ENCODE measurements around the gene FTSJ3.
"Not testable (repeated sequence)": the region's sequence is repeated elsewhere in the genome, so short reads cannot be mapped to it uniquely, and the experiment has no call there.

The FTSJ3 gene

GRCh38 chr17:63843910-63844677 lies 16.6 kb upstream of the FTSJ3 start:
- DNase-seq (ENCODE audit: low read depth in 2 of 2) = no peak

DNA sequence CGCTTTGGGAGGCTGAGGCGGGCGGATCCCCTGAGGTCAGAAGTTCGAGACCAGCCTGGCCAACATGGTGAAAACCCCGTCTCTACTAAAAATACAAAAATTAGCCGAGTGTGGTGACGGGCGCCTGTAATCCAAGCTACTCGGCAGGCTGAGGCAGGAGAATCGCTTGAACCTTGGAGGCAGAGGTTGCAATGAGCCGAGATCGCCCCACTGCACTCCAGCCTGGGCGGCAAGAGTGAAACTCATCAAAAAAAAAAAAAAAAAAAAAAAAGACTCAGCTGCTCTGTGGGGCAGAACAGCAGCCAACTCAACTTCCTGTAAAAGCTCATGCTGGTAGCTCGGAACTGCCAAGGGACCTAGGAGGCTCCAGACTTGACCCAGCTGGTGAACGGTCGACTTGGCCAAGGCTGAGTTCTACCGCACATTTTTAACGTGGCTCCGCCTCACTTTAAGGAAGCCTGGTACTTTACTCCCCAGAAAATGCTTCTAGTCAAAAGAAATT lies 16.0 kb upstream of the FTSJ3 start:
- DNase-seq (ENCODE audit: low read depth in 2 of 2) = not testable (repeated sequence)

- peak; percentile 98 to 99 for DNase-seq (ENCODE audit: low read depth in 2 of 2)
Measured at GRCh38 chr17:63842540-63843386, 15.3 kb upstream of the FTSJ3 start, which contains the start of gene SMARCD2. TSS of gene SMARCD2 (minus strand) at chr17:63842685. CDS start at chr17:63842674, 11 bp downstream.

GRCh38 chr17:63842173-63842539 lies 14.7 kb upstream of the FTSJ3 start:
- DNase-seq (ENCODE audit: low read depth in 2 of 2) = no peak

- DNase-seq (ENCODE audit: low read depth in 2 of 2) = no peak
Measured at GRCh38 chr17:63841350-63842172, 14.1 kb upstream of the FTSJ3 start.

- no peak for DNase-seq (ENCODE audit: low read depth in 2 of 2)
Measured at GRCh38 chr17:63840591-63841349, 13.3 kb upstream of the FTSJ3 start.

GRCh38 chr17:63838631-63839171 lies 11.2 kb upstream of the FTSJ3 start:
- no peak for DNase-seq (ENCODE audit: low read depth in 2 of 2)

DNA sequence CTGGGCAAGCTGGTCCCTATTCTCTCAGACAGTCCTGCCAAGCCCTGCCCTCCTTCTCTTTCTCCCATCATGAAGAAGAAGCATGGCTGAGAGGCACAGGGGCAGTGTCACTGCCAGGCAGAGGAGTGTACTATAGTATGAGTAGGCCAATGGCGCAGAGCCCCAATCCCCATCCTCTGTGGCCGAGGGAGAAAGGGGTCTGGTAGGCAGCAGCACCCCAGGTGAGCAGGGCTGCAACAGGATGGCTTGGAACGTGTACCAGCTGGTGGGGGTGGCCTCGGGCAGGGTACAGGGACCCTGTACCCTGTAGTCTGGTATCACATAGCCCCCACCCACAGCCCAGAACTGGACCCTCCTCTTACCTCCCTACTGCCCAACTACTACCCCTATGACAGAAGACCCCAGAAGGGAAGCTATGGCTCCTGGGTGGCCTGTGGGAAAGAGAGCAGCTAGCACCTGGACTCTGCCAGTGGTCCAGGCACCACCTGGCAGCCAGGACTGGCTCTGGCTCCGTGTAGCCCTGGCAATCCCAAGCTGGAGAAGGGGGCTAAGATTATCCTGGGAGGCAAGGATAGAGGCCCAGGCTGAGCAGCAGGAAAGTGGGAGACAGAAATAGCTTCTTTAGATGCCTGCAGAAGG lies 10.6 kb upstream of the FTSJ3 start:
- DNase-seq (ENCODE audit: low read depth in 2 of 2) = no peak

DNA sequence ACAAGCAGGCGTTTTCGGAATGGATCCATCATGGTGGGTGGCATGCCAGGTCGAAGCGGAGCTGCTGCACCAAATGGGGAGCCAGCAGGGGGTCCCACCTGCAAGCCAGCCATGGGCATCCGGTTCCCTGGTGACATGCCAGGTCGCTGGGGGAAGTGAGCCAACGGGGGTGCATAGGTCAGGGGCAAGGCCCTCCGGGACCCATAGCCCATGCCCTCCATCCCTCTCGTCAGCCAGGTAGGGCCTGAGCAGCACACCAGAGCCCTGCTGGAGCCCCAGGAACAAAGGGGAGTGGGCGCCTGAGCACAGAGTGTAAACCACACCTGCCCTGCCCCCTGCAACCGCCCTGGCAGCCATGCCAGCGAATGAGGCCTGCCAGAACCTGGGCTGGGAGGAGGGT lies 10.0 kb upstream of the FTSJ3 start:
- no peak for DNase-seq (ENCODE audit: low read depth in 2 of 2)

- DNase-seq (ENCODE audit: low read depth in 2 of 2) = no peak
Measured at GRCh38 chr17:63836811-63837210, 9.3 kb upstream of the FTSJ3 start.

DNA sequence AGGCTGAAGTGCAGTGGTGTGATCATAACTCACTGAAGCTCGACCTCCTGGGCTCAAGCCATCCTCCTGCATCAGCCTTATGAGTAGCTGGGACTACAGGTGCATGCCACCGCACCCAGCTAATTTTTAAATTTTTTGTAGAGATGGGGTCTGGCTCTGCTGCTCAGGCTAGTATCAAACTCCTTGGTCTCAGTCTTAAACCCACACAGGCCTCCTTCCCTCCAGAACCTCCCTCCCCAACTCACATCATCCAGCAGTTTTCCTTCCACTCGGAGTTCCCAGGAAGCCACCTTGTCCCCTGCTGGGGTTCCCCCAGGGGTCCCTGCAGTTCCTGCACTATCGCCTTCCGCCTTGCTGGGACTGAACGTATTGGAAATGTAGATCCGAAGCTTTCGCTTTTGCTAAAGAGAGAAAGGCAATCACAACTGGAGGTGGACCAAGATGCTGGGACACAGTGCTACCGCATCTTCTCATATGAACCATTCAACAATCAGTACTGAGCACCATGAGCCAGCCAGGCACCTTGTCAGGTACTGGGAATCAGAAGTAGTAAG lies 7.8 kb upstream of the FTSJ3 start:
- DNase-seq (ENCODE audit: low read depth in 2 of 2) = no peak

GRCh38 chr17:63834431-63835166 lies 7.1 kb upstream of the FTSJ3 start:
- peak in 1 of 2 donors; percentile 52 for DNase-seq (ENCODE audit: low read depth in 2 of 2)

GRCh38 chr17:63833741-63834373 lies 6.4 kb upstream of the FTSJ3 start:
- DNase-seq (ENCODE audit: low read depth in 2 of 2) = no peak

DNA sequence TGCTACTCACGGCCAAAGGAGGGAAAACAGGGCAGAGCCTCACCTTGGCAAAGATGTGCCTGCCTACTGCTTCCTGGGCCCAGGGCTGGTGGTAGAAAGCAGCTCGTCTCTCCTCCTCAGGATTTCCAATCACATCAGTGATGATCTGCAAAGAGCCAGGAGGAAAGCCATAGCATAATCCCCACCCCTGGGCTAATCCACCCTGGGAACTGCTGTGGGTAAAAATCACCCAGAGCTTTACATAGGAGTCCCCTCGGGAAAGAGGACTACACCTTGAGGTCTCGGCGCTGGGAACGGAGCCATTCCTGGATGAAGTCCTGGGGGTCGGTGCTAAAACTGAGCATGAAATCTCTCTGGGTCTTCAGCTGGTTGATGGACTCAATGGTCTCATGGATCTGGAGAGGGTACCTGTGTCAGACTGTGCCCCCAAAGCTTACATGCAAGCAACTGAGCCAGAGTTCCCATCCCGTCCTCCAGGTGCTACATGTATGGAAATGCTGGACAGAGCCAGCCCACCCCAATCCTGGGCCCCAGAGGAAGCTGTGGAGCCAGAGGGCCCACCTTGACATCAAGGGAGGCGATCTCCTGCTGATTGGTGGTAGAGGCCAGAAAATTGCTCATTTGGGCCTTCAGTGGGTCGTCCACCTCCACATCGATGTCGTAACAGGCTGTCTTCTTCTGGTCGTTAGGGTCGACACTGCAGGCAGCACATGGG lies 5.7 kb upstream of the FTSJ3 start:
- DNase-seq (ENCODE audit: low read depth in 2 of 2) = no peak

DNA sequence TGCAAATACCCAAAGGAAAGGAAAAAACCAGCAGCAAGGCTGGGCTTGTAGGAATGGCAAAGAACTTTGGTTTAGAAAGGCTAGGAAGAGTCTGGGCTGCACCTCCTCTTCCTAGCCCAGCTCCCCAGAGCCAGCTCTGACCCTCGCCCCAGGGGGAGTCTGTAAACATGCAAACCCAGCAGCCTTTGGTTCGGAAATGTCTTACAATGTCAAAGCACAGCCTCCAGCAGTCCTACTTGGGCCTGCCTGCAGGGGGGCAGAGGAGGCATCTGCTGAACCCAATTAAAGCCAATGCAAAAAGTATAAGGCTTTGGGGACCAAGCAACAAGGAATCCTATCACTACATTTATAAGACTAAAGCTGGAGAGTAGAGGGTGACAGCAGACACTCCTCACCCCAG lies 5.0 kb upstream of the FTSJ3 start:
- DNase-seq (ENCODE audit: low read depth in 2 of 2) = no peak

DNA sequence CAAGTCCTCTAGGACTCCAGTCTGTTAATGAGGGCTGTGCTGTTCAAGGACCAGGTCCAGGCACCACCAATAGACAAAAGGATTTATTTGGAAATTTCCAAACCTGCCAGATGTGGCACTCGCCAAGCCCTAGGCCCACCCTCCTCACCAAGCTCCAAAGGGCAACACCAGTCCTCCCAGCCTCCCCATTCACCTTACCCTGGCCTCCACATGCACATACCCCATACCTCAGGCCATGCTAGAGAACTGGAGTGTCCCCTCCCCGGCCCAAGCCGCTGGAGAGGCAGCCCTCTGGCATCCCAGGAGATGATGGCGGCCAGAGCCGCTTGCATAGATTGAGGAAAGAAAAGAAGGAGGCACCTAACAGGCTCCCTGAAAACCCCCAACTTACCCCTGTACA lies 4.6 kb upstream of the FTSJ3 start:
- DNase-seq (ENCODE audit: low read depth in 2 of 2) = no peak

DNA sequence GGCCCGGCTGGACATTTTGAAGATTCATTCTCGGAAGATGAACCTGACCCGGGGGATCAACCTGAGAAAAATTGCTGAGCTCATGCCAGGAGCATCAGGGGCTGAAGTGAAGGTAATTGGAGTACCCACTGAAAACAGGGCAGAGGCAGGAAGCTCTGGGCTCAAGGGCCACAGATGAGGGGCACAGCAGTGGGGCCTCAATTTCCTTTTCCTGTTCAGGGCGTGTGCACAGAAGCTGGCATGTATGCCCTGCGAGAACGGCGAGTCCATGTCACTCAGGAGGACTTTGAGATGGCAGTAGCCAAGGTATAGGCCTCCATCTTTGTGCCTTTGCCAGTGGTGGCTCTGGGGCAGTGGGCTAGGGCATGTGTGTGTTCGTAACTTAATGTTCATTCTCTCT lies 4.0 kb upstream of the FTSJ3 start:
- no peak for DNase-seq (ENCODE audit: low read depth in 2 of 2)

- DNase-seq (ENCODE audit: low read depth in 2 of 2) = no peak
Measured at GRCh38 chr17:63830904-63831491, 3.5 kb upstream of the FTSJ3 start.
